HG03378 (cell line): ENCODE measurements around the gene STPG1.

Experiments used
- ATAC-seq: cut with Tn5 transposase; IDR thresholded peaks from one replicate; pipeline ENCODE4 v1.9.1; 2021; ENCODE audit warnings: mild to moderate bottlenecking, moderate library complexity; ENCODE audit not compliant: unreplicated experiment

The STPG1 gene

GRCh38 chr1:24427545-24427862 lies 13.9 kb upstream of the STPG1 start:
- no peak for ATAC-seq

- no peak for ATAC-seq
Measured at GRCh38 chr1:24426744-24427544, 13.4 kb upstream of the STPG1 start.

GRCh38 chr1:24425922-24426321 lies 12.3 kb upstream of the STPG1 start:
- ATAC-seq, result no peak

- no peak for ATAC-seq
Measured at GRCh38 chr1:24425441-24425840, 11.9 kb upstream of the STPG1 start.

- no peak for ATAC-seq
Measured at GRCh38 chr1:24424990-24425389, 11.4 kb upstream of the STPG1 start.

- ATAC-seq, result no peak
Measured at GRCh38 chr1:24424207-24424606, 10.6 kb upstream of the STPG1 start.

GRCh38 chr1:24421502-24421901 lies 7.9 kb upstream of the STPG1 start:
- no peak for ATAC-seq

- ATAC-seq, result no peak
Measured at GRCh38 chr1:24420547-24420946, 7.0 kb upstream of the STPG1 start.

- ATAC-seq, result no peak
Measured at GRCh38 chr1:24418898-24419628, 5.5 kb upstream of the STPG1 start.

- no peak for ATAC-seq
Measured at GRCh38 chr1:24417681-24418080, 4.1 kb upstream of the STPG1 start.

GRCh38 chr1:24416666-24417391 lies 3.2 kb upstream of the STPG1 start:
- no peak for ATAC-seq

GRCh38 chr1:24415910-24416665 lies 2.5 kb upstream of the STPG1 start:
- ATAC-seq, result peak; percentile 4

GRCh38 chr1:24415334-24415909 lies 1.8 kb upstream of the STPG1 start, which contains the start of gene NIPAL3:
TSS of gene NIPAL3 (plus strand) at chr1:24415802. CDS start at chr1:24419548, 3,746 bp downstream.
- peak; percentile 78 for ATAC-seq

- no peak for ATAC-seq
Measured at GRCh38 chr1:24414775-24415333, 1.3 kb upstream of the STPG1 start.

GRCh38 chr1:24412408-24412807 lies 1.2 kb downstream of the STPG1 start:
- ATAC-seq, result no peak

GRCh38 chr1:24411963-24412362 lies 1.6 kb downstream of the STPG1 start:
- ATAC-seq, result no peak

GRCh38 chr1:24410750-24411149 lies 2.8 kb downstream of the STPG1 start:
- no peak for ATAC-seq

GRCh38 chr1:24409535-24409934 lies 4.0 kb downstream of the STPG1 start:
- no peak for ATAC-seq

- no peak for ATAC-seq
Measured at GRCh38 chr1:24406788-24407187, 6.8 kb downstream of the STPG1 start.

- no peak for ATAC-seq
Measured at GRCh38 chr1:24403806-24404205, 9.8 kb downstream of the STPG1 start.
